Peyer's patch (tissue), 4 donors: ENCODE measurements around the gene VMO1.

Experiments
- CTCF ChIP-seq, 6 experiments: fragments of 450-650 bp in 4 of 6; fragments of 200-600 bp in 2 of 6; sonication (generic) in 1 of 6; IDR thresholded peaks; one replicate each; pipeline ENCODE4 v1.5.1; 2017 to 2019; ENCODE audit warnings: antibody characterized with exemption in 6 of 6, mild to moderate bottlenecking in 3 of 6, moderate library complexity in 1 of 6
- POLR2A ChIP-seq, 2 donors: fragments of 450-650 bp; IDR thresholded peaks; one replicate each; pipeline ENCODE4 v1.5.1; 2017; ENCODE audit warnings: antibody characterized with exemption in 2 of 2, mild to moderate bottlenecking in 2 of 2, moderate library complexity in 2 of 2

DNA sequence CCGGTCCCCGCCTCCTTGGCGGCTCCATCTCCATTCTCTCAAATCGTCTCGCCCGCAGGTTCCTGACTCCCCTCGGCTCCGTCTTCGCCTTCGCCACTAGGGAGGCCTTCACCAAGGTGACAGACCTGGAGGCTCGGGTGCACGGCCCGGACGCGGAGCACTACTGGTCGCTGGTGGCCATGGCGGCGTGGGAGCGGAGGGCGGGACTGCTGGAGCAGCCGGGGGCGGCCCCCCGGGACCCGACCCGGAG lies 3.5 kb upstream of the VMO1 start:
- TF ChIP-seq CTCF (IDR thresholded peaks at IDR 0.05) = no peak
- no peak for TF ChIP-seq POLR2A (IDR thresholded peaks at IDR 0.05)
